SU-DHL-6 (cell line): ENCODE data around the gene FOXO3.

Experiments used
- EZH2phosphoT487 ChIP-seq: fragments of 200-600 bp; sonication (generic), shearing (Covaris generic); conservative IDR thresholded peaks from 2 replicates; pipeline ENCODE4 v1.6.1; 2018; ENCODE audit warnings: mild to moderate bottlenecking, antibody characterized with exemption, low read length, moderate library complexity, mixed read lengths
- TF ChIP-seq, protein P1 (sequence below): fragments of 200-600 bp; sonication (generic); IDR thresholded peaks from one replicate; pipeline ENCODE4 v1.5.1; 2017; ENCODE audit warnings: antibody characterized with exemption, mild to moderate bottlenecking, low read length, moderate library complexity; ENCODE audit not compliant: insufficient read depth, poor library complexity, severe bottlenecking

DNA sequence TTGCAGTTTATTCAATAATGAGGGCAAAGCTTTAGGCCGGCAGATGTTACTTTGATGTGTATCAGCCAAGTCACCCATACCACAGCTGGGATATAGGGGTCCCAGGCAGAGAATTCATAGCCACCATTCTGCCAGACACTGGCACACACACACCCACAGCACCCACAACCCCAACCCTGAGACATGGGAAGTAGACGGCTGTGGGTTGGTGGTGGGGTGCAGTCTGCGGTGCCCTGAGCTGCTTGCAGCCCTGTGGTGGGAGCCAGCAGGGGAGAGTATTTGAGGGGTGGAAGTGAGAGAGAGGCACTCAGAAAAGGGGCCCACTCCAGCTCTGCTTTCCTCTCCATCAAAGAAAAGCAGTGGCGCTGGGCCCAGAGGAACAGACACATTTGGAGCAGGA, 125.3 kb downstream of the FOXO3 start:
- TF ChIP-seq, protein P1, sequence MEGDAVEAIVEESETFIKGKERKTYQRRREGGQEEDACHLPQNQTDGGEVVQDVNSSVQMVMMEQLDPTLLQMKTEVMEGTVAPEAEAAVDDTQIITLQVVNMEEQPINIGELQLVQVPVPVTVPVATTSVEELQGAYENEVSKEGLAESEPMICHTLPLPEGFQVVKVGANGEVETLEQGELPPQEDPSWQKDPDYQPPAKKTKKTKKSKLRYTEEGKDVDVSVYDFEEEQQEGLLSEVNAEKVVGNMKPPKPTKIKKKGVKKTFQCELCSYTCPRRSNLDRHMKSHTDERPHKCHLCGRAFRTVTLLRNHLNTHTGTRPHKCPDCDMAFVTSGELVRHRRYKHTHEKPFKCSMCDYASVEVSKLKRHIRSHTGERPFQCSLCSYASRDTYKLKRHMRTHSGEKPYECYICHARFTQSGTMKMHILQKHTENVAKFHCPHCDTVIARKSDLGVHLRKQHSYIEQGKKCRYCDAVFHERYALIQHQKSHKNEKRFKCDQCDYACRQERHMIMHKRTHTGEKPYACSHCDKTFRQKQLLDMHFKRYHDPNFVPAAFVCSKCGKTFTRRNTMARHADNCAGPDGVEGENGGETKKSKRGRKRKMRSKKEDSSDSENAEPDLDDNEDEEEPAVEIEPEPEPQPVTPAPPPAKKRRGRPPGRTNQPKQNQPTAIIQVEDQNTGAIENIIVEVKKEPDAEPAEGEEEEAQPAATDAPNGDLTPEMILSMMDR, result no peak
- TF ChIP-seq EZH2phosphoT487, result no peak
